ENCODE data around the gene WFIKKN2.

Gene WFIKKN2

GRCh38 chr17:50828508-50829170, 6.7 kb upstream of the WFIKKN2 start:
- TF ChIP-seq CTCF (IDR thresholded peaks at IDR 0.05; ENCODE audit: low read depth, low read length, missing control alignments) = no peak
- no peak overlapping the region for H3K4me3 ChIP-seq (ENCODE audit: low read depth, low read length)
- peak; percentile 48 for DNase-seq (ENCODE audit: low read depth)

- H3K4me3 ChIP-seq (ENCODE audit: low read depth, low read length) = no peak overlapping the region
- DNase-seq (ENCODE audit: low read depth) = no peak
- TF ChIP-seq CTCF (IDR thresholded peaks at IDR 0.05; ENCODE audit: low read depth, low read length, missing control alignments) = no peak
These were observed 6.1 kb upstream of the WFIKKN2 start for GRCh38 chr17:50829332-50829731.

- H3K4me3 ChIP-seq (ENCODE audit: low read depth, low read length) = no peak overlapping the region
- no peak for DNase-seq (ENCODE audit: low read depth)
- TF ChIP-seq CTCF (IDR thresholded peaks at IDR 0.05; ENCODE audit: low read depth, low read length, missing control alignments) = no peak
These were observed 5.0 kb upstream of the WFIKKN2 start for GRCh38 chr17:50830352-50830751.

- no peak overlapping the region for H3K4me3 ChIP-seq (ENCODE audit: low read depth, low read length)
- no peak for DNase-seq (ENCODE audit: low read depth)
- no peak for TF ChIP-seq CTCF (IDR thresholded peaks at IDR 0.05; ENCODE audit: low read depth, low read length, missing control alignments)
These were observed 4.4 kb upstream of the WFIKKN2 start for GRCh38 chr17:50830994-50831393.

- DNase-seq (ENCODE audit: low read depth) = no peak
- H3K4me3 ChIP-seq (ENCODE audit: low read depth, low read length) = no peak overlapping the region
- TF ChIP-seq CTCF (IDR thresholded peaks at IDR 0.05; ENCODE audit: low read depth, low read length, missing control alignments) = no peak
These were observed 3.9 kb upstream of the WFIKKN2 start for GRCh38 chr17:50831471-50831928.

GRCh38 chr17:50832267-50832863, 3.0 kb upstream of the WFIKKN2 start:
- TF ChIP-seq CTCF (IDR thresholded peaks at IDR 0.05; ENCODE audit: low read depth, low read length, missing control alignments) = no peak
- H3K4me3 ChIP-seq (ENCODE audit: low read depth, low read length) = no peak overlapping the region
- DNase-seq (ENCODE audit: low read depth) = no peak

Measured in GM12864 (cell line).